K562 (cell line): ENCODE results near the gene INHBE. TPM values are rescaled to one million over a fixed set of nuclear protein-coding genes. Genes with fewer than 3 reads are reported as not detected.
A peak's percentile ranks its signal among the peaks of the same experiment; 100 is the strongest.

ENCODE experiments used
- ATAC-seq: fragments of 200-7000 bp; cut with Tn5 transposase; 3 replicates; pipeline ENCODE4 v1.9.1; 2020; ENCODE audit warnings: moderate library complexity
- BruUV-seq: library from RNA; stranded (reverse); fragments of 400-500 nt; replicated peaks from 2 replicates; lab custom pipeline; 2021; lab: Mats Ljungman, UMichigan
- CTCF ChIA-PET: fragments of 300-600 bp; formaldehyde crosslinking; extraction: SDS; loops from one replicate; lab custom pipeline; 2021; ENCODE audit warnings: low intra/inter-chr PET ratio; lab: Yijun Ruan, JAX
- POLR2A ChIA-PET: fragments of 300-600, 350-650 bp; sonication (Branson Sonifier 250); formaldehyde crosslinking; extraction: SDS; loops from one replicate; lab custom pipeline; 2021; ENCODE audit warnings: antibody characterized with exemption, inconsistent platforms; lab: Yijun Ruan, JAX
- DNase-seq, 4 experiments: peaks; one replicate each; pipeline versions ENCODE4 v3.0.0 to v3.0.0-alpha.2; 2011 to 2018; ENCODE audit warnings: low spot score in 3 of 4, mixed read lengths in 3 of 4; ENCODE audit errors: extremely low read depth in 1 of 4
- FAIRE-seq: peaks from 2 replicates; lab custom pipeline; 2011; peaks lifted over from hg19 to GRCh38; lab: Jason Lieb, UNC
- H2AFZ ChIP-seq: 2 replicates; pipeline ENCODE4 v1.6.0; 2011; ENCODE audit warnings: low read depth, low read length, control low read depth, inconsistent platforms
- H3K27ac ChIP-seq: fragments of 200-600 bp; 3 replicates; pipeline ENCODE4 v1.8.0; 2011; ENCODE audit warnings: low read depth, mild to moderate bottlenecking, control low read depth, inconsistent platforms, low read length, moderate library complexity, mixed read lengths; ENCODE audit errors: extremely low read depth
- H3K27me3 ChIP-seq, 2 experiments: fragments of 300-600 bp in 1 of 2; 2 replicates in 1 of 2; 3 replicates in 1 of 2; pipeline versions ENCODE4 v1.6.0 to v1.8.0; 2011; ENCODE audit warnings: inconsistent platforms in 2 of 2, low read length in 2 of 2, mild to moderate bottlenecking in 1 of 2, mixed read lengths in 1 of 2, moderate library complexity in 1 of 2; ENCODE audit not compliant: control insufficient read depth in 2 of 2, insufficient read depth in 2 of 2
- H3K36me3 ChIP-seq: fragments of 300-600 bp; 3 replicates; pipeline ENCODE4 v1.8.0; 2011; ENCODE audit warnings: mild to moderate bottlenecking, low read length, inconsistent platforms; ENCODE audit not compliant: control insufficient read depth, insufficient read depth
- H3K4me1 ChIP-seq, 2 experiments: fragments of 200-600 bp in 1 of 2; replicated peaks in 1 of 2; 2 replicates in 1 of 2; 3 replicates in 1 of 2; pipeline versions ENCODE4 v1.5.1 to v1.8.0; 2011; ENCODE audit warnings: inconsistent platforms in 2 of 2, low read length in 2 of 2, mild to moderate bottlenecking in 1 of 2, mixed read lengths in 1 of 2, moderate library complexity in 1 of 2; ENCODE audit not compliant: control insufficient read depth in 2 of 2, insufficient read depth in 2 of 2
- H3K4me2 ChIP-seq: 2 replicates; pipeline ENCODE4 v1.6.1; 2011; ENCODE audit warnings: low read length, control low read depth, inconsistent platforms, mixed read lengths; ENCODE audit not compliant: insufficient read depth
- H3K4me3 ChIP-seq: fragments of 200-600 bp; sonication (generic), shearing (Covaris generic); 2 replicates; pipeline ENCODE4 v1.5.1; 2016; ENCODE audit warnings: control low read depth, inconsistent platforms
- H3K79me2 ChIP-seq: fragments of 200-600 bp; 3 replicates; pipeline ENCODE4 v1.8.0; 2011; ENCODE audit warnings: low read length, inconsistent platforms; ENCODE audit not compliant: control insufficient read depth, insufficient read depth
- H3K9ac ChIP-seq, 2 experiments: 2 replicates each; pipeline versions ENCODE4 v1.6.0 to v1.6.1; 2011; ENCODE audit warnings: low read depth in 2 of 2, low read length in 2 of 2, control low read depth in 1 of 2, inconsistent platforms in 1 of 2, mild to moderate bottlenecking in 1 of 2, mixed read lengths in 1 of 2; ENCODE audit not compliant: insufficient read depth in 1 of 2
- H3K9me1 ChIP-seq: one replicate; pipeline ENCODE4 v1.6.0; 2011; ENCODE audit warnings: inconsistent platforms, mild to moderate bottlenecking, low read length, moderate library complexity; ENCODE audit not compliant: control insufficient read depth, insufficient read depth
- H3K9me3 ChIP-seq: replicated peaks from 2 replicates; pipeline ENCODE4 v1.5.1; 2011; ENCODE audit warnings: low read depth, low read length, inconsistent platforms; ENCODE audit not compliant: control insufficient read depth, insufficient read depth
- H4K20me1 ChIP-seq: replicated peaks from 2 replicates; pipeline ENCODE4 v1.6.1; 2011; ENCODE audit warnings: low read length, inconsistent platforms, mixed read lengths; ENCODE audit not compliant: control insufficient read depth, insufficient read depth
- CREB1 ChIP-seq, 2 experiments: sonication (generic) in 1 of 2; formaldehyde crosslinking in 1 of 2; IDR thresholded peaks; 2 replicates each; pipeline versions ENCODE4 v1.6.1 to v1.8.0; 2012 to 2022; ENCODE audit warnings: inconsistent platforms in 1 of 2, mild to moderate bottlenecking in 1 of 2, missing genetic modification reagents in 1 of 2, moderate library complexity in 1 of 2
- DACH1 ChIP-seq: fragments of 450-650 bp; IDR thresholded peaks from 2 replicates; pipeline ENCODE4 v1.6.1; 2018; ENCODE audit not compliant: partially characterized antibody
- EGR1 ChIP-seq: fragments of 450-650 bp; conservative IDR thresholded peaks from 2 replicates; pipeline ENCODE4 v1.6.1; 2017; ENCODE audit warnings: mild to moderate bottlenecking
- ZBED1 ChIP-seq: IDR thresholded peaks from 2 replicates; pipeline ENCODE4 v1.6.1; 2014
- ZSCAN29 ChIP-seq: fragments of 450-650 bp; IDR thresholded peaks from 2 replicates; pipeline ENCODE4 v1.6.1; 2017
- WGBS: fragments of 100-300 bp; shearing (Covaris generic); methylation state at CpG from one replicate; pipeline ENCODE4 v1.1.6; 2016; ENCODE audit warnings: low coverage, mixed read lengths; ENCODE audit not compliant: insufficient coverage; ENCODE audit errors: missing lambda C conversion rate; 5-methylcytosine and 5-hydroxymethylcytosine counted together
- in situ Hi-C: fragments of 300-500 bp; cut with MboI; formaldehyde crosslinking; loops from 4 replicates; pipeline ENCODE4 v1.15.0; 2018; ENCODE audit warnings: inconsistent platforms, mixed read lengths
- intact Hi-C: fragments of 100-400 bp; cut with micrococcal nuclease; formaldehyde crosslinking; loops from 2 replicates; pipeline ENCODE4 v1.14.2; 2022
- polyA plus RNA-seq, 8 experiments: library from polyadenylated mRNA; depleted of rRNA in 4 of 8; stranded (reverse) in 5 of 8; unstranded in 3 of 8; fragments of >200 nt; fragmentation: Nextera tagmentation in 2 of 8; fragmentation: Illumina TruSeq in 1 of 8; extraction: Ambion mirVana in 2 of 8; extraction: Trizol in 1 of 8; gene quantifications; 2 replicates each; pipeline versions ENCODE4 v1.2.1 to v1.2.3, GENCODE V29; 2011 to 2014; ENCODE audit warnings: inconsistent platforms in 1 of 8, missing spikeins in 1 of 8
- total RNA-seq, 7 experiments: library from RNA; depleted of rRNA in 6 of 7; stranded (reverse); fragments of >200 nt in 6 of 7; fragmentation: Illumina TruSeq in 2 of 7; extraction: Trizol in 2 of 7; gene quantifications; 2 replicates each; pipeline versions ENCODE4 v1.2.1 to v1.2.3, GENCODE V29; 2011 to 2021; ENCODE audit warnings: low replicate concordance in 1 of 7
- TF ChIP-seq, protein P1 (sequence below), 2 experiments: fragments of 200-800 bp in 1 of 2; sonication (Bioruptor generic) in 1 of 2; sonication (generic) in 1 of 2; formaldehyde crosslinking in 1 of 2; IDR thresholded peaks in 1 of 2; conservative IDR thresholded peaks in 1 of 2; 2 replicates each; pipeline versions ENCODE4 v1.5.0 to v1.6.1; 2016 to 2020; ENCODE audit warnings: missing compliant biosample characterization in 1 of 2, missing genetic modification characterization in 1 of 2, missing genetic modification reagents in 1 of 2
- TF ChIP-seq, protein P2 (sequence below): fragments of 450-650 bp; IDR thresholded peaks from 2 replicates; pipeline ENCODE4 v1.6.1; 2014; ENCODE audit warnings: low read depth, mild to moderate bottlenecking, moderate library complexity, borderline replicate concordance
- TF ChIP-seq, protein P3 (sequence below): IDR thresholded peaks from 2 replicates; pipeline ENCODE4 v1.6.1; 2011; ENCODE audit warnings: borderline replicate concordance, low read depth, mild to moderate bottlenecking, moderate library complexity, low read length; ENCODE audit not compliant: insufficient read depth, poor library complexity, severe bottlenecking

Gene INHBE
- total and polyA plus RNA-seq, 9 of the 15 experiments (the other 6 are each of a cell fraction or from before 2014, with no cell fraction given), result 0.94 to 9.9 (median 7.3) TPM

DNA sequence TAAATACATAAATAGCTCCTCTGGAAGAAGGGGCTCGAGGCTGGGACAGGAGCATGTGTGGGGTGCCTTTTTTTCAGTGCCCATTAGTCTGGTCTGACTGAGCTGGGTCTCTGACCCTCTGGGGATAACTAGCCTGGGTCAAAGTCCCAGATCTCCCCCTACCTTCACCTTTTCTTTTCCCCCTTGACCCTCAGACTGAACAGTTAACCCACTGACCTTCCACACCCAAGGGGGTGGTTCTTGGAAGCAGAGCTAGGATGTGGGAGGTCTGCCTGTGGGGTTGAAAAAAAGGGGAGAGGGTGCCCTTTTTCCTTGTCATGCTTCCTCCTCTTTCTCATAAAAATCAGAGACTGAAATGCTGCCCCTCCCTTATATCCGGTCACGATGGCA lies 3.6 kb downstream of the INHBE start (continued):
- TF ChIP-seq, protein P1, sequence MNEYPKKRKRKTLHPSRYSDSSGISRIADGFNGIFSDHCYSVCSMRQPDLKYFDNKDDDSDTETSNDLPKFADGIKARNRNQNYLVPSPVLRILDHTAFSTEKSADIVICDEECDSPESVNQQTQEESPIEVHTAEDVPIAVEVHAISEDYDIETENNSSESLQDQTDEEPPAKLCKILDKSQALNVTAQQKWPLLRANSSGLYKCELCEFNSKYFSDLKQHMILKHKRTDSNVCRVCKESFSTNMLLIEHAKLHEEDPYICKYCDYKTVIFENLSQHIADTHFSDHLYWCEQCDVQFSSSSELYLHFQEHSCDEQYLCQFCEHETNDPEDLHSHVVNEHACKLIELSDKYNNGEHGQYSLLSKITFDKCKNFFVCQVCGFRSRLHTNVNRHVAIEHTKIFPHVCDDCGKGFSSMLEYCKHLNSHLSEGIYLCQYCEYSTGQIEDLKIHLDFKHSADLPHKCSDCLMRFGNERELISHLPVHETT (CRISPR knock-in tag; conservative IDR thresholded peaks at IDR 0.05 in 1 of 2, IDR thresholded peaks at IDR 0.05 in 1 of 2), result no peak
- no peak for TF ChIP-seq EGR1

DNA sequence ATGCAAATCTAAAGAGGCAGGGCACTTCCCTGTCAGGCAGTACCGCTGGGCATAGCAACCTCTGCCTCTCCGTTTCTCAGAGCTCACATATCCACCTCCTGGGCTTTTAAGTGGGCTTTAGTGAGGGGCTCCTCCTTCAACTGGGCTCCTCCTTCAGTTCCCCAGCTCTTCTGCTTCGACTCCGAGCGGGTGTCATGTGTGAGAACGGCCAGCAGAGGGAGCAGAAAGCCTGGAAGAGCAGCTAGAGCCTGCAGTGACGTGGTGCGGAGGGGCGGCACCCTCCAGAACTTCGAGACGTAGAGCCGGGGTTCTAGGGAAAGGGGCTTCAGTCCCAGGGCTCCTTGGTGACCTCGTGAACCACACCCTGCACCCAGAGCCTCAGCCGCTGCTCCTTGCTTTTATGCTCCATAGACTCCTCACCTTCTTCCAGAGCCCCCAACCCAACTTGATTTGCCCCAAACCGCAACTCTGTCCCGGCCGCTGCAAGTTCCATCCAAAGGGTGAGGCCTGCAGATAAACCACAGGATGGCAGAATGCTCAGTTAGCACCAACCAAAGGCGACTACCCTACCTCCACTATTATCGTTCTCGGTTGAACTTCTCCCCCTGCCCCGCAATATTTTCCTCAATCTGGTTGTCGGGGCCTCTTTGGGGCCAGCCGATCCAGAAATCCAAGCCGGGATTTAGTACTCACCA lies 4.1 kb downstream of the INHBE start:
- Histone ChIP-seq H3K27me3 (0 out of 5 replicates have a peak, but pooled peaks cover 0 to 2% of the 10 kb centered on the region in 2 experiments), H3K9me1 (no peaks in the 10 kb centered on the region), H2AFZ (peak overlapping the region; percentile 97), H4K20me1 (no peaks in the 10 kb centered on the region), H3K27ac (peak overlapping the region; percentile 71), H3K79me2 (peaks cover 20% of the 10 kb centered on the region; the same call in 2 of the 3 replicates), H3K4me1 (peaks cover 43 to 64% of the 10 kb centered on the region in 2 experiments), H3K9ac (peak overlapping the region; percentile 71 to 89), H3K36me3 (no peaks in the 10 kb centered on the region), H3K4me2 (peak overlapping the region; percentile 91), H3K4me3 (peak overlapping the region; percentile 62), H3K9me3 (no peaks in the 10 kb centered on the region)
- FAIRE-seq (peak; percentile 93), DNase-seq (peak; percentile 79 to 97 (median 80)), ATAC-seq (peak; percentile 46)
- in situ Hi-C loops (no loop called here), intact Hi-C loops (loop anchor here (2.0 to 5.0 kb wide), 3 partner anchors 28 to 233 kb away; partner anchors contain the start of genes DDIT3 and OS9)
- BruUV-seq, result no TSS peak
- POLR2A ChIA-PET, result interaction anchor here (0.6 to 1.7 kb wide), 20 partner anchors 10 to 372 kb away, joined by 3 to 8 read pairs (median 3); partner anchors contain the start of genes DDIT3 and SHMT2
- CTCF ChIA-PET, result interaction anchor here (0.5 to 1.9 kb wide), 4 partner anchors 317 to 1698 kb away, joined by 3 to 8 read pairs (median 3); no protein-coding TSS in a partner anchor
- WGBS, result under 1% methylated on average over 24 of the region's 24 CpGs
- TF ChIP-seq, protein P2, sequence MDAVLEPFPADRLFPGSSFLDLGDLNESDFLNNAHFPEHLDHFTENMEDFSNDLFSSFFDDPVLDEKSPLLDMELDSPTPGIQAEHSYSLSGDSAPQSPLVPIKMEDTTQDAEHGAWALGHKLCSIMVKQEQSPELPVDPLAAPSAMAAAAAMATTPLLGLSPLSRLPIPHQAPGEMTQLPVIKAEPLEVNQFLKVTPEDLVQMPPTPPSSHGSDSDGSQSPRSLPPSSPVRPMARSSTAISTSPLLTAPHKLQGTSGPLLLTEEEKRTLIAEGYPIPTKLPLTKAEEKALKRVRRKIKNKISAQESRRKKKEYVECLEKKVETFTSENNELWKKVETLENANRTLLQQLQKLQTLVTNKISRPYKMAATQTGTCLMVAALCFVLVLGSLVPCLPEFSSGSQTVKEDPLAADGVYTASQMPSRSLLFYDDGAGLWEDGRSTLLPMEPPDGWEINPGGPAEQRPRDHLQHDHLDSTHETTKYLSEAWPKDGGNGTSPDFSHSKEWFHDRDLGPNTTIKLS, result peak; percentile 75; the same call in 1 of the 2 replicates
- TF ChIP-seq CREB1 (IDR thresholded peaks at IDR 0.05) (peak; percentile 83), CREB1 (CRISPR knock-in tag; IDR thresholded peaks at IDR 0.05) (peak; percentile 90), ZSCAN29 (peak; percentile 73; the same call in 1 of the 2 replicates), DACH1 (no peak), ZBED1 (0 out of 2 replicates have a peak, but pooled peaks have one; percentile 12)
- TF ChIP-seq, protein P3, sequence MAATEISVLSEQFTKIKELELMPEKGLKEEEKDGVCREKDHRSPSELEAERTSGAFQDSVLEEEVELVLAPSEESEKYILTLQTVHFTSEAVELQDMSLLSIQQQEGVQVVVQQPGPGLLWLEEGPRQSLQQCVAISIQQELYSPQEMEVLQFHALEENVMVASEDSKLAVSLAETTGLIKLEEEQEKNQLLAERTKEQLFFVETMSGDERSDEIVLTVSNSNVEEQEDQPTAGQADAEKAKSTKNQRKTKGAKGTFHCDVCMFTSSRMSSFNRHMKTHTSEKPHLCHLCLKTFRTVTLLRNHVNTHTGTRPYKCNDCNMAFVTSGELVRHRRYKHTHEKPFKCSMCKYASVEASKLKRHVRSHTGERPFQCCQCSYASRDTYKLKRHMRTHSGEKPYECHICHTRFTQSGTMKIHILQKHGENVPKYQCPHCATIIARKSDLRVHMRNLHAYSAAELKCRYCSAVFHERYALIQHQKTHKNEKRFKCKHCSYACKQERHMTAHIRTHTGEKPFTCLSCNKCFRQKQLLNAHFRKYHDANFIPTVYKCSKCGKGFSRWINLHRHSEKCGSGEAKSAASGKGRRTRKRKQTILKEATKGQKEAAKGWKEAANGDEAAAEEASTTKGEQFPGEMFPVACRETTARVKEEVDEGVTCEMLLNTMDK, result peak; percentile 4
